Suppressor macrophage treated with lipopolysaccharide for 1 hour (primary cell): ENCODE data around the gene STX10.

Source experiments
- DNase-seq, 3 donors: peaks; one replicate each; pipeline ENCODE4 v3.0.0-alpha.2; 2020 to 2022

Gene STX10

DNA sequence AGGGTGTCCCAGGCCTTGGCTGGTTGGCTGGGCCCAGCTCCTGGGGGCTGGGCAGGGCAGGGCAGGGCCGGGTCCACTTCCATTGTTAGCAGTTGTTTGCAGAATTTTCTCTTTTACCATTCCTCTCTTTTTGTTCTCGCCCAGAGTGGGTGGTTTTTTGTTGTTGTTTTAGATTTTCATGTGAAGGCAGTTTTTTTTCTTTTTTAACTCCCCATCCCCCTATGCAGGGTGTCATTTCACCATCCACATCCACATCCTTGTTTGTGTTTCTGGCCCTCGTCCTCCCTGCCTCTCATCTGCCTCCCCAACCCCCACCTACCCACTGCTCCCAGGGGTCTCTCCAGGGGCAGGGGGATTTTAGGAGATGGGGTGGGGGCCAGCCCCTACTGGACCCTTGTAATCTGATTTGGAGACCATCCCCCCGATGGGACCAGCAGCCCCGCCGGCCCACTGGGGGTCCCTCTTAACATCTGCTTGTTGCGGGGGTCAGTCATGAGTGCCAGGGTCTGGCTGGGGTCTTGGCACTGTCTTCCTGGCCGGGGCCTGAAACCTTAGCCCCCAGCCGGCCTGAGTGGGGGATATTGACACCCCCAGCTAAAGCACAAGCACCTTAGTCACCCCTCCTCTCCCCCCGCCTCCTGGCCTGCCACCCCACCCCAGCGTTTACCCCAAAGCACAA is 10.4 kb downstream of the STX10 start:
- DNase-seq: no peak

DNA sequence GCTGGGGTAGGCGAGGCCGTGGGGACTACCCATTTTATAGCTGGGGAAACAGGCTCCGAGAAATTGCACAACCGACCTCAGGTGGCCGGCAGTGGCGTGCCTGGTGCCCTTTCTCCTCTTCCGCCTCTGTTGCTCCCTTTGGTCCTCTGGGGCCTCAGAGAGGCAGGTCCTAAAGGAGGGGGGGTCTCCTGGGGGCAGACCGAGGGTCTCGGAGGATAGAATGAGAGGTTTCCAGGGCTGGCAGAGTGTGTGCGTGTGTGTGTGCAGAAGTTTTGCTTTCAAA is 11.3 kb downstream of the STX10 start:
- no peak for DNase-seq

DNA sequence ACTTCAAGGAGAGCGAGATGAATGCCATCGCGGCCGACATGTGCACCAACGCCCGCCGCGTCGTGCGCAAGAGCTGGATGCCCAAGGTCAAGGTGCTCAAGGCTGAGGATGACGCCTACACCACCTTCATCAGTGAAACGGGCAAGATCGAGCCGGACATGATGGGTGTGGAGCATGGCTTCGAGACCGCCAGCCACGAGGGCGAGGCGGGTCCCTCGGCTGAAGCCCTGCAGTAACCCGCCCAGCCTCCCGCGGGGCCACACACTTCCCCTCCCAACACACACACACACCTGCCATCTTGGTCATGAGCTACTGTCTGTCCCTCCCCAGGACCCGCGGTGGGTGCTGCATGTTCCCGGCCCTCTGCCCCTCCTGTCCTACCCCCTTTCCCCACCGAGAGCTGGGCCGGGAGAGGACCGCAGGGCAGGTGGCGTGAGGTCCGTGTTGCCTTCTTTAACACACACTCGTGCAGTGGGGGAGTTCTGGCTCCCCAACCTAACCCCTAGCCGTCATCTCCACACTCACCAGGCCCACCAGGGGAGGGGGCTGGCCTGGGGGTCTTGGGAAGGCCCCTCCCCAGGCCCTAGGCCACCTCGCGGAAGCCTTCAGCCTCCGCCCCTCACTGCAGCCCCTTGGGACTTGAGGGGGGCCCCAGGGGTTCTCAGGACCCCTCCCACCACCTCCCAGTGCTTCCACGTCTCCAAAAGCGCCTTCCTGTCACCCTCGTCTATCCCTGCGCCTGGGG is 11.8 kb downstream of the STX10 start:
- DNase-seq: no peak

DNA sequence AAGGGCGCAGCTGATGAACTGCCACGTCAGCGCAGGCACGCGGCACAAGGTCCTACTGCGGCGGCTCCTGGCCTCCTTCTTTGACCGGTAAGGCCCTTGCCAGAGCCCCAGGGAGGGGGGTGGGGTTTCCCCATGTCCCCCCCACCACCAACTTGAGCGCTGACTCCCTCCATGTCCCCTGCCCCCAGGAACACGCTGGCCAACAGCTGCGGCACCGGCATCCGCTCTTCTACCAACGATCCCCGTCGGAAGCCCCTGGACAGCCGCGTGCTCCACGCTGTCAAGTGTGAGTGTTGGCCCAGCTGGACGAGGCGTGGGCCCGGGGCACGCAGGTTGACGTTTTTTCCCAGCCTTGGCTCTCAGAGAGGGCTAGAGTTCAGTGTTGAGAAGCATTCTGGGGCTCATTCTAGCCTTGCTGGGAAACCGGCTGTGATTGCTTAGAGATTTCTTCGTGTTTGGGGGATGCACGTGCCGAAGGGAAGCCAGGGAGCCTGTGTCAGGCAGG is 12.8 kb downstream of the STX10 start:
- DNase-seq: no peak

DNA sequence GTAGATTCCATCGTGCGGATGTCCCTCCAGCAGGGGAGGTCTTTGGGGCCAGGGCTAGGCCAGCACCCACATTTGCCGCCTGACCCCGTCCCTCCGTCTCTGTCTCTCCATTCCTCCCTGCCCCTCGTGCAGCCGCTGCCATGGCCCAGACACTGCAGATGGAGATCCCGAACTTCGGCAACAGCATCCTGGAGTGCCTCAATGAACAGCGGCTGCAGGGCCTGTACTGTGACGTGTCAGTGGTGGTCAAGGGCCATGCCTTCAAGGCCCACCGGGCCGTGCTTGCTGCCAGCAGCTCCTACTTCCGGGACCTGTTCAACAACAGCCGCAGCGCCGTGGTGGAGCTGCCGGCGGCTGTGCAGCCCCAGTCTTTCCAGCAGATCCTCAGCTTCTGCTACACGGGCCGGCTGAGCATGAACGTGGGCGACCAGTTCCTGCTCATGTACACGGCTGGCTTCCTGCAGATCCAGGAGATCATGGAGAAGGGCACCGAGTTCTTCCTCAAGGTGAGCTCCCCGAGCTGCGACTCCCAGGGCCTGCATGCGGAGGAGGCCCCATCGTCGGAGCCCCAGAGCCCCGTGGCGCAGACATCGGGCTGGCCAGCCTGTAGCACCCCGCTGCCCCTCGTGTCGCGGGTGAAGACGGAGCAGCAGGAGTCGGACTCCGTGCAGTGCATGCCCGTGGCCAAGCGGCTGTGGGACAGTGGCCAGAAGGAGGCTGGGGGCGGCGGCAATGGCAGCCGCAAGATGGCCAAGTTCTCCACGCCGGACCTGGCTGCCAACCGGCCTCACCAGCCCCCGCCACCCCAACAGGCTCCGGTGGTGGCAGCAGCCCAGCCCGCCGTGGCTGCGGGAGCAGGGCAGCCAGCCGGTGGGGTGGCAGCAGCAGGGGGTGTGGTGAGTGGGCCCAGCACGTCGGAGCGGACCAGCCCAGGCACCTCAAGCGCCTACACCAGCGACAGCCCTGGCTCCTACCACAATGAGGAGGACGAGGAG is 14.8 kb downstream of the STX10 start:
- DNase-seq: no peak

DNA sequence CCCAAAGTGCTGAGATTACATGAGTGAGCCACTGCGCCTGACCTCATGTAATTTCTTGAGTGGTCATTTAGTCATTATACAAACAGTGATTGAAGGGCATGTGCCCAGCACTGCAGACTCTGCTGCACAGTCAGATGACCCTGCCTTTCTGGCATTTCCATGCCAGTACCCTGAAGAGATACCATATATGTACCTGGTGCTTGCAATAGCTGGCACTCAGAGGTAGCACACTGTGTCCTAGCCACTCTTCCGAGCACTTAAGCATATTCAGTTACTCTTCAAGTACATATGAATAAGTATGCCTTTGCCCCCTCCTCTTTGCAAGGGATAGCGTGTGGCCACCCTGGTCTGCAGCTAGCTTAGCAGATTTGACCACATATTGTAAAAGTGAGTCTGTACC is 15.5 kb downstream of the STX10 start:
- no peak for DNase-seq

DNA sequence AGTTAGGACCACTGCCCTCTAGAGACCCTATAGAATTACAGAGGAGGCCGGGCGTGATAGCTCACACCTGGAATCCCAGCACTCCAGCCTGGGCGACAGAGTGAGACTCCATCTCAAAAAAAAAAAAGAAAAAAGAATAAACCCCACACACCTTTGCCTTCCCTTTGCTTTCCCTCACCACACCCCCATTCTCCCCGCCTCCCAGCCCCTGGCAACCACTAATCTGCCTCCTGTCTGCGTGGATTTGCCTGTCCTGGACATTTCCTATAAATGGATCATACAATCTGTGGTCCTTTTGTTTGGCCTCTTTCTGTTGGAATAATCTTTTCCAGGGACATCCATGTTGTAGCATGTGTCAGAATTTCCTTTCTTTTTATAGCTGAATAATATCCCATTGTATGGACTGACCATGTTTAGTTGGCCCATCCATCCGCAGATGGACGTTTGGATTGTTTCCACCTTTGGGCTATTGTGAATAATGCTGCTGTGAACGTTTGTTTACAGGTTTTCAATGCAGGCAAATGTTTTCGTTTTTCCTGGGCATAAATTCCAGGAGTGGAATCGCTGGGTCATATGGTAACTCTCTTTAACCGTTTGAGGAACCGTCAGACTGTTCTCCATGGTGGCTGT is 16.8 kb downstream of the STX10 start:
- no peak for DNase-seq

DNA sequence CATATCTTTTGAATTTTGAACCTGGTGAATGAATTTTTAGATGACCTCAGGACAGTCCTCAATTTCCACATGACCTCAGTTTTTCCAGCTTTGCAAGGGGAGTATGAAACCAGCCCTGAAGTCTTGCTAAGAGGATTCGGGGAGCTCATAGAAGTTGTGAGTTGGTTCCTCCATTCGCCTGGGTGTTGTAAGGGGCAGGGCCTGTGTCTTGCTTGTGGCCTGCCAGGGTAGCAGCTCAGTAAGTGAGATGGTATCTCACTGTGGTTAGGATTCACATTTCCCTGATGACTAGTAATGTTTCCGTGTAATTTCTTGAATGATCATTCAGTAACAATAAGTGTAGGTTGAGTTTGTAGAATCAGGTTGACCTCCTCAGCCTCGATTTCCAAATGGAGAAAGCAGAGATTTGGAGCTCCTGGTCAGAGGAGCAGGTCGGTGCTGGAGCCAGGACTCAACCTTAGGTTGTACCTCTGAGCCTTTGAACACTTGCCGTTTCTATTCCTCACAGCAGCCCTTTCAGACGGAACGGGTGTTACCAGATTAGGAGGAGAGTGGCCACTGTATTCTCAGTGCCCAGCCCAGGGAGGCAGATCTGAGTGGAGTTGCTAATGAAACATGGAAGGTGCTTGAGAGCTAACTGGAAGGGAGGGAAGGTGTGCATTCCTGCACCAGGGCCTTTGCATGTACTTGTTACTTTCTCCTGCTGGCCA is 17.5 kb downstream of the STX10 start:
- DNase-seq: no peak

DNA sequence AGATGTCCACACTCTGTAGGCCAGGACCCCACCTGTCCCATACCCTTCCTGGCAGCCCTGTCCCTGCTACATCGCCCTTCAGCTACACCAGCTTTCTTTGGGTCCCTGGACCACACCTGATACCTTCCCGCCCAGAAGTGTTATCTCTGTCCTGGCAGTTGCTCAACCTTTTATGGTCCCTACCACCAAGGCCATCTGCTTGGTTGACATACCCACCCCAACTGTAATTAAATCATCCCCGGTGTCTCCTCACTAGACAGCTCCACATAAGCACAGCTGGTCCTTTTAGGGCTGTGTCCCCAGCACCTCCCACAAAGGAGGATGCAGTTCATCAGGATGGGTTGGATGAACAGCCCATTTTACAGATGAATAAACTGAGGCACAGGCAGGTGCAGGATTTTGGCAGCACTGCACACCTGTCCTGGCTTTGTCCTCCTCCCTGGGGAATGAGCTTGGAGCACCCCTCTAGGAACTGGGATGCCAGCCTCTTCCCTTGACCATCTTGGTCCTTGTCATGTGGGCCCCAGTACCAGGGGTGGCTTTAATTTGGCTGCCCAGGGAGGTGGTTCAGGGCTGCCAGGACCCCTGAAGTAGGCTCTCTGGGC is 19.2 kb downstream of the STX10 start:
- DNase-seq: no peak

DNA sequence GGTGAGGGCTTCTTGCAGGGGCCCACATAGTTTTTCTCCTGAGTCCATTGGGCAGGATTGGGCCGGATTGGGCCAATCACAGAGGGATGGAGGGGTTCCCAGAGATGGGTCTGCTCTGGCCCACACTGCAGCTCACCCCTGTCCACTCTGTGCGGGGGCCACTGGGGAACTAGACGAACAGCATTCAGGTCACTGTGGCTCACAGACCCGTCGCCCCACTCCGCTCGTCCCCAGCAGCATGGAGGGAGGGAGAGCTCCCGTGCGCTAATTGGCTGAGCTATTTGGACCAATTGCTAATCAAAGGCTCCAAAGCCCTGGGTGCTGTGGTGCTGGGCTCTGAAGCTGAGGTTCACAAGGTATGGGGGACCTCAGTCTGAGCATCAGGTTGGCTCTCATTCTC is 20.8 kb downstream of the STX10 start:
- no peak for DNase-seq

DNA sequence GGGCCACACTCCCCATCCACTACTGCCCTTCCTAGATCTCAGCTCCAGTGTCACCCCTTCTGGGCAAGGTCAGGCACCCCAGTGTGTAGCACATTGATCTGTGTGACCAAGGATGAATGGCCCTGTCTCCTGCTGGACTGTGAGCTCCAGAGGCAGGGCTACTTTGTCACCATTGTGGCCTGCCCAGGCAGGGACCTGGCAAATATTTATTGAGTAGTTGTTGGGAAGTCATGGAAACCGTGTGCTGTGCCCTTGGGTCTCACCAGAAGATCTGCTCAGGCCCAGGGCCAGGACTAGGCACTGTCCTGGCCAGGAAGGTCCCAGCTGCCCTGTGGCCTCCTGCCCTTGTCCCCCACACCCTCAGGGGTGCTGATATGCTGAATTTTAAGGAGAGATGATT is 21.6 kb downstream of the STX10 start:
- DNase-seq: no peak

DNA sequence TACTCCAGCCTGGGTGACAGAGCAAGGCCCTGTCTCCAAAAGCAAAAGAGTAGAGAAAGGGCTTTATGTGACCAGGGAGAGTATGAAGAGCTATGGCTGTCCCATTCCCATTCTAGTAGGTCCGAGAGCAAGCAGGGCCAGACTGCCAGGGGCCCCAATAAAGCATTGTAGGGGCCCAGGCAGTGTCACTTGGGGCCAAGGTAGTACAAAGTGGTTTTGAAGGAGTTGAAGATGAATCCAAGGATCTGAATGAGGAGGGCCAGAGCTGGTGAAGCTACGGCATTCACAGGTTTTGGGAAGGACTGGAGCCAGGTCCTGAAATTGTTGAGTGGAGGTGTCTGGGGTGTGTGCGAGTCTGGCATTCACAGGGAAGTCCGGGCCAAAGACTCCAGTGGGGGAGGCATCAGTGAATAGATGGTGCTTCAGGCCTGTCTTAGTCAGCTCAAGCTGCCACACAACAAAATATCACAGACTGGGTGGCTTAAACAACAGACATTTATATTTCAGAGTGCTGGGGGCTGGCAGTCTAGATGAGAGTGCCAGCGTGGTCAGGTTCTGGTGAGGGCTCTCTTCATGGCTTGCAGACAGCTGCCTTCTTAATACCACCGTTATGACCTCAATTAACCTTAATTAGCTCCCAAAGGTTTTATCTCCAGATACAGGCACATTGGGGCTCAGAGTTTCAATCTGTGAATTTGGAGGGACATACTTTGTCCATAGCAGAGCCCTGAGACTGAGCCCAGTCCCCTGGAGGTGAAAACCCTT is 22.2 kb downstream of the STX10 start:
- no peak for DNase-seq

DNA sequence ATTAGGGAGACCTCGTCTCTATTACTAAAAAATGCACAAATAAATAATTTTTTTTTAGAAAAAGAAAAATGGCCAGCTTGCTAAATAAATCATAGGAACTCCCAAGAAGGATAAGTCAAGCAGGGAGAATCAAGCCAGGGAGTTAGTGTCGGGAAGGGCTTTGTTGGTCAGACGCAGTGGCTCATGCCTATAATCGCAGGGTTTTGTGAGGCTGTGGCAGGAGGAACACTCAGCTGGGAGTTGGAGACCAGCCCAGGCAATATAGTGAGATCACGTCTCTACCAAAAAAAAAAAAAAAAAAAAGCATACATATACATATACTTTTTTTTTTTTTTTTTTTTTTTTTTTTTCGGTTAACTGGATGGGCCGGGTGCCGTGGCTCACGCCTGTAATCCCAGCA is 23.1 kb downstream of the STX10 start:
- no peak for DNase-seq

DNA sequence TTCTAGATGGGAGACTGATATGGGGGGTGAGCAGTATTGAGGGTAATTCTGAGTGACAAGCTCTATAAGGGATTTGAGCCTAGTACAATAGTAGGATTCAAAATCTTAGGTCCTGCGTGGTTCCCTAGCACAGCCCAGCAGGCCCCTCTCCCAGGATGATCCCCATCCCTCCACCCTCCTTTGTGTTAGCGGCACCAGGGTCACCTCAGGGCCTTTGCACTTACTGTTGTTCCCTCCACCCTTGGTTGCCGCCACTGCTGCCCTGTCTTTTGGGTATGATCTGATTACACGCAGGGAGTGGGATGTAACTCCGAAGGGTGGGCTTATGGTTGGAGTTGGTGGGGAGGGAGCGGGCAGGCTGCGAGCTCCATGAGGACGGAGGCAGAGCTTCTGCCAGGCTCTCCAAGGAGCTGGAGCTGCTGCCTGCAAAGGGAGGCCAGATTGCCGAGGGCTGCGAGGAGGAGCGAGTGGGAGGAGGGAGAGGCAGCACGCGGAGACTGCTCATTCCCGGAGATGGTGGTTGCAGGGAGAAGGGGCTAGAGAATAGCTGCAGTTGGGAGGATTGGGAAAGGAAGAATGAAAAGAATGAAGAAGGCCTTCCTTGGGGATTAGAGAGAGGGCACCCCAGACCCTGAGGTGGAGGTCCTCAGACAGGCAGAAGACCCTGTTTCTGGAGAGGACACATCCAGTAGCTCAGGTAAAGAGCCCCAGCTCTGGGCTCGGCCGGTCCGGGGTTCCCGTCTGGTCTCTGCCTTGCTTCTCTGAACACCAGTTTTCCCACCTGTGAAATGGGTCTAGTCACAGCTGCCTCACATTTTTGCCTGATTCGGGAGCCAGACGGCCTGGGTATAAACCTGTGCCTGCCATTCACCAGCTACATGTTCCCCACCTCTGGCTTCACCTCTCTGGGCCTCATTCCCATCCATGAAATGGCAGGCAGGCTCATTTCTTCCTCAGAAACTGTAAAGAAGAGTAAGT is 26.9 kb downstream of the STX10 start:
- no peak for DNase-seq

DNA sequence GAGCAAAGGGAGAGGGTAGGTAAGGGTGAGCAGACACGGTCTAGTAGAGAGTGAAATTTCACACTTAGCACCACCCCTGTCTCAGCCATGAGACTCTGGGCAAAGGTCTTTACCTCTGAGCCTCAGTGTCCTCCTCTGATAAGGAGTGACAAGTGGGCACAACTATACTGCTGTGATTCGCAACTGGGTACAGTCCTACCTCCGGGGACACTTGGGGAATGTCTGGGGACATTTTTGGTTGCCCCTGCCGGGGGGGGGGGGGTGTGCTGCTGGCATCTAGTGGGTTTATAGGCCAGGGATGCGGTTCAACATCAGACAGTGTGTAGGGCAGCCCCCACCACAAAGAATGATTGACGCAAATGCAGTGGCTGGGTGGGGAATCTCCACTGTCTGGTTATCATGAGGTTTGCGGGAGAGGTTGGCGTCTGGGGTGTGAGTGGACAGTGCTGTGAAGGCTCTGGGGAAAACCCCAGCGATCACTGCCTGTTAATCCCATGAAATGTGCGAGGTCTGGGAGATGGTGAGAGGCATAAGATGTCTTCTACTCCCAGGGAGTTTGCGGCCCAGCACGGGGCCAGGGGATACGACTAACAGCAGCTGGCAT is 27.8 kb downstream of the STX10 start:
- peak in 1 of 3 donors; percentile 33 for DNase-seq

DNA sequence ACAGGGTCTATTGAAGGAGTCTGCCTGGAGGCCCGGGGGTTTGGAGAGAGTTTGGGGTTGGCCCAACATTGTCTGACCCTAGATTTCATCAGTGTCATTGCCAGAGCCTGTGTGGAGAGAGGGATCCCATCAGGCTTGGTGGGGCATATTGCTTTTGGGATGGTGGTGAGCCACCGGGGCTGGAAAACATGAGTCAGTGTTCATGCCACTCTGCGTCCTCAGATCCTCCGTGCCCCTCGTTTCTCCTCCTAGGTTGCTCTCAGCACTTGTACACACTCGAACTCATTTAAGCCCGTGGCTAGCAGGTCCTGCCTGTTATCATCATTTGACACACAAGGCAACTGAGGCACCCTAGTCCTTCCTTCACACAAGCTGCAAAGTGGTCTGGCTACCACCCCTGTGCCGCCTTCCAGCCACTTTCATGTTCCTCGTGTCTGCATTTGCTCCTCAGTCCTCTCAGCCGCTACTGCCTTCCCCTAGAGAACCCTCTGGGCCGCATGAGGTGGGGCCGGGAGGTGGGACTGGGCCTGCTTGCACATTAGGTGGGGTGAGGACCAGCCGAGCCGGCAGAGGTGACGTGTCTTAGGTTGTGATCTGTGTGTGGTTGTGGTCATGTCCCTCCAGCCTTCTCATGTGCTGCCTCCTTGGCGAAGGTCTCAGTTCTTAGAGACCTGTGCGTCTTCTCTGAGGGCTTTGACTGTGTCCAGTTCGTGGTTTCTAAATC is 28.5 kb downstream of the STX10 start:
- DNase-seq: no peak

DNA sequence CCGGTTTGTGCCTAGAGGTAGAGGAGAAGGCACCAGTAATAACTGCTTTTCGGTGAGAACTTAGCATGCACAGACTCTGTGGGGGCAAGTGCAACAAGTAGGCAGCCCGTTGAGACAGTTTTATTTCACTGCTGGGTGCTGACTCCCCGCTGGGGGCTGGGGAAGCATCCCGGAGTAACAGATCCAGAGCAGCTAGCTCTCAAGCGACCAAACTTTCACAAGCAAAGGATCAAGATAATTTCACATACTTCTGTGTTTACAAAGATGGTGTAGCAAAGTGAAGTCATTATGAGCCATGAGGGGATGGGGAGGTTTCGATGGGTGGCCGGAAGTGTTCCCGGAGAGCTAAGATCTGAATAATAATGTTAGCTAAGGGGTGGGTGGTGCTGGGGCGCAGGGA is 29.4 kb downstream of the STX10 start:
- no peak for DNase-seq

DNA sequence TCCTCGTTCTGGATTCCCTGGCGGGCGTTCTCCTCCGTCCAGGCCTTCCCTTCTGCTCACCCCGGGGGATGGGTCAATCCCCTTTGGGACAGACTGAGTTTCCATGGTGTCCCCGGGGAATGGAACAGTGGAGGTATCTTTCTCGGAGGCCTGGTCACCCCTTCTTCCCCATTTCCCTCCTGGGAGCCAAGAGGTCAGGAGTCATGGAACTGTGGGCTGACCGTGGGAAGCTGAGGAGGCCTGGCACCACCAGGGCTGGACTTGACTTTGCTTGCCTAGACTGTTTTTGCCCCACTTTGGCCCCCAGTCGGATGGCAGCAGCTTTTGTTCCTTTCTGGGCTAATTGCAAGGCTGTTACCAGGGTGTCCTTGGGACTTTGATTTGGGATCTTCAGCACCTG is 30.1 kb downstream of the STX10 start:
- DNase-seq: peak; percentile 22 to 51 (median 38)

DNA sequence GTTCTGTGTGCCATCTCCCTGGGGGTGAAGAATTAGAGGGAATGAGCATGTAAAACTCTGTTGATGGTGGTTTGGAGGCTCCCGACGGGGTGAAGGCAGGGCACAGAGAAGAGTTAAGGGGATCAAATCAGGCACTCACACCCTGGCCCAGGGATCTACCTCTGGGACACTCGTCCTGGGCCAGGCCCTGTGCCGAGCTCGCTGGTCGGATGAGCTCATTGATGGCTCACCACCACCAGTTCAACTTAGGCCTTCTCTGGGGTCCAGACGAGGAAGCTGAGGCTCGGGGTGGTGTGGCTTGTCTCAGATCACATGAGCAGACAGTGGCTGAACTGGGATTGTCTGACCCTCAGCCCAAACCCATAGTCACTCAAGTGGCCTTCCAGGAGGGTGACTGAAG is 30.5 kb downstream of the STX10 start:
- DNase-seq: peak; percentile 79 to 85 (median 83)
